ENCODE data around the gene SOCS4.

DNA sequence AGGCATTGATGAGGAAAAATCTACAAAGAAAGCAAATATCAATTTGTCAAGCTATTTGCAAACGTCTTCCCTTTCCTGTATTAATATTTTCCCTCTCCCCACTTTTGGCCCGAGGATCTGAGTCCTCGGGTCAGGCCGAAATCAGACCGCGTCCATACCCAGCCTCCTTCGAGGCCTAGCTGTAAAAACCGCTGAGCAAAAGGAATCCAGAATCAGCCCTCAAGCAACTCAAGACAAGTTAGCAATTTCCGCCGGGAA lies 24.1 kb downstream of the SOCS4 start:
- TF ChIP-seq POLR2AphosphoS5 (IDR thresholded peaks at IDR 0.05; ENCODE audit: low read depth, low read length) = no peak
- TF ChIP-seq SIN3A (IDR thresholded peaks at IDR 0.05; ENCODE audit: borderline replicate concordance, insufficient read depth, low read length) = no peak

Measured in PFSK-1 (cell line).